GM19193 (cell line): ENCODE measurements around the gene ZSCAN12.

ENCODE experiments used
- POLR2A ChIP-seq: IDR thresholded peaks from 4 replicates; pipeline ENCODE4 v1.6.1; 2011; ENCODE audit not compliant: insufficient read depth, insufficient read length; ENCODE audit errors: extremely low read depth

Gene ZSCAN12

GRCh38 chr6:28370440-28370839 lies 29.1 kb downstream of the ZSCAN12 start:
- TF ChIP-seq POLR2A = no peak

GRCh38 chr6:28369463-28369862 lies 30.1 kb downstream of the ZSCAN12 start:
- TF ChIP-seq POLR2A = no peak

GRCh38 chr6:28368522-28368921 lies 31.0 kb downstream of the ZSCAN12 start:
- TF ChIP-seq POLR2A = no peak

- no peak for TF ChIP-seq POLR2A
Observed at GRCh38 chr6:28360961-28361360, 38.6 kb downstream of the ZSCAN12 start.

- TF ChIP-seq POLR2A = no peak
Observed at GRCh38 chr6:28357036-28357435, 42.5 kb downstream of the ZSCAN12 start.

- no peak for TF ChIP-seq POLR2A
Observed at GRCh38 chr6:28356666-28357020, 42.9 kb downstream of the ZSCAN12 start.

DNA sequence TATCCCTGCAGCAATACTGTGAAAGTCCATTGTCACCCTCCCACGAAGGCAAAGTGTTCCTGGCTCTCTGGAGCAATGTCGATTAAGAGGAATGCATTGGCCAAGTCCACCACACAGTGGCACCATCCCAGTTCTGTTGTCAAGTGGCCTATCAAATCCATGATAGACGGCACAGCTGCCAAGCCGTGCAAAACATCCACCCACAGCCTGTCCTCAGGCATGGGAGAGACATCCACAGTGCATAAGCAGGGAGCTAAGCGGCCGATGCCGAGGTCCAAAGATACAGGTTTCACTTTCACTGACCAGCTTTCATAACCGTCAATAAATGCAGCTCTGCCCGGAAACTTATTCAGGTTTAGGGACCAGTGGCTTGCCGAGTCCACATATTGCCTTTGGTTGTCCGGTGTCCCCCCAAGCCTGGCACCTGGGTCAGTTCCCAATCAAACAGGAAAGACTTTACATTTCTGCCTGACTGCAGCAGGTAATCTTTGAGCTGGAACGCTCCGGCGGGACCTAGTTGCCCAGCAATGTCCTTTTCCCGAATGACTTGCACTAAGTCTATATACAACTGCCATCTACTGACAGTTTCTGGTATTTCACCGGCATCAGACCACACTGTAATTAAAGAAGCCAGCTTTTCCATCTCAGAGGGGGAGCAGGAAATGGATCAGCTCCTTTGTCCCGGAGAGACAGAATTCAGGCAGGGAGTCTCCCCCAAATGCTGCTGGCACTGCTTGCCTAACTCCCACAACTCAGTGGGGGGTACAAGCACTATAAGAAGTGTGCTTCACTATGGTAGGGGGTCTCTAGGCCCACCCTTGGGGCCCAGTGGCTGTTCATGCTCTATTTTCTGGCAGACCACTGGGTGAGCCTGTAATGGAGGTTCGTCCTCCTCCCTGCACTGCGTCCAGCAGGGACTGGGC lies 43.5 kb downstream of the ZSCAN12 start:
- no peak for TF ChIP-seq POLR2A

DNA sequence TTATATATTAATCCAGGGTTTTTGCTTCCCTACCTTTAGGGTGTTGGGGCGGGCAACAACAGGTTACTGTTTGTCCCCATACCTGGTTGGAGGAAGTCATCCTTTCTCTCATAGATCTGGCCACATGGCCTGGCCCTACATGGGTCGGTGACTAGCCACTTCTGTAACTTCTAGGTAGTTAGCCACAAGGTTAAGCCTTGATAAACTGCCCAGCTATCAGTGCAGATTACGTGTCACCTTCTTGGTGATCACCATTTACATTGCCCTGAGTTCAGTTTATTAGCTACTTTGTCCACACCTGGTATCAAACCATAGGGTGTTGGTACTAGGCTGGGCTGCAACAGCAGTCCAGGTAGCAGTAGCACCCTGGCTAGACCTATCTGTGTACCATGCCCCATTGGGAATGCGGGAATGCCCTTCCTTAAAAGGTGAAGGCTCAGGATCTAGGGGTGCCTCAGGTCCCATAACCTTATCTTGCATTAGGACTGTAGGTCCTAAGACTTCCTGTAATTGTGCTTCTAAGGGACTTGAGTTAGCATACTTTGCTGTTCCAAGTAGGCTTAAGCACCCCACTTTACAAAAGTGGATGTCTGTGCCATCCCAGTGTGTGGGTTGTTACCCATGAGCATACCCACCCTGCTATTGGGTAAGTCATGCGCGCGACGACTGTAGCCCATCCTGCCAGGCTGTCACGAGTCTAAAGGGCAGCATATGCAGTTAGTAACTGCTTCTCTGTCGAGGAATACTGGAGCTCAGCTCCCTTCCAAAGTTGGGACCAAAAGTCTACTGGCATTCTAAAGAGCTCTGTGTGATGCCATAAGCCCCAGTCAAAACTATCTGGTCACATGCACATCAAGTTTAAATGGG lies 44.6 kb downstream of the ZSCAN12 start:
- no peak for TF ChIP-seq POLR2A

DNA sequence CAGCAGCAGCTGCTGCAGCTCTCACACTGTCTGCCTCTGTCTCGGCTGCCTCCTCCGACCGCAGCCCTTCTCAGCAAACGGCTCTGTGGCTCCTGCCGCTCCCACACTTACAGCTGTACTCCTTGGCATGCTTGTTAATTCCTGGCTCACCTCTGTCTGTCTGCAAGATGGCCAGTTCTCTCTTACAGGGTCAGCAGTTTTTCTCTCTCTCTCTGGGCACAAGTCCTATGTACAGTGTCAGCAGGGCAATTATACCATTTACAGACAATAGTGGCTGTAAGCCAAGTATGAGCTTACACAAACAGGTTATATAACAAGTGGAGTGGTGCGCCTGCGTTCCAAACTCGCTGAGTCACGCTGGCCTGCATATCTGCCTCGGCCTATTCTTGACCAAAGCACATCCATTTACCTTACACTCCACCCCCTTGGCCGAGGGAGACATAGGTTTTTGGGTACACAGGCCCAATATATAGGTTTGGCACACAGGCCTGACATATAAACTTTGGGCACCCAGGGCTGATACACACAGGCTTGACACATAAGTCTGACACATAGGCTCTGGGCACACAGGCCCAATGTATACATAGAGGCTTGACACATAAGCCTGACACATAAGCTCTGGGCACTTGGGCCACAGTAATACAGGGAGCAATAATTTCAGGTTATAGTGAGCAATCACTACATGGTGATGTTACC lies 45.4 kb downstream of the ZSCAN12 start:
- TF ChIP-seq POLR2A = no peak

GRCh38 chr6:28353356-28353755 lies 46.2 kb downstream of the ZSCAN12 start:
- no peak for TF ChIP-seq POLR2A

GRCh38 chr6:28351493-28351925 lies 48.0 kb downstream of the ZSCAN12 start:
- TF ChIP-seq POLR2A = no peak

DNA sequence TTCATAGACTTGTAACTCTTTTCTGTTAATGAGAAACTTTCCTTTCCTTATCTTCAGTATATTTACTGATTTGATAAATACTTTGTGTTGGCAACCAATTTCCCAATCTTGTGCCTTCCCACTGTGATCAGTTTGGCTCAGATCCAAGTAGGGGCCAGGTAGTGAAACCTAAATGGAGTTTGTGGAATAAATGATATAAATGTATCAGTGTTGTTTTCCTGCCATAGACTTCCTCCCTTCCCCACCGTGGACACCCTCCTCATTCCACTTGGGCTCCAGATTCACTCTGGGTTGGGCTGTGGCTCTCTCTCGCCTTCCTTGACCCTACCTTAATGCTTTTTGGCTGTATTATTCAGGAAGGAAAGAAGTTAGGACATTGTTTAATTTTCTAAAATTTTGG lies 48.5 kb downstream of the ZSCAN12 start:
- no peak for TF ChIP-seq POLR2A

GRCh38 chr6:28349892-28350737 lies 49.4 kb downstream of the ZSCAN12 start, which contains the start of gene ZKSCAN3:
Gene ZKSCAN3 (plus strand): TSS chr6:28349947. CDS start chr6:28359587, 9,640 bp downstream.
- peak; percentile 84 for TF ChIP-seq POLR2A

DNA sequence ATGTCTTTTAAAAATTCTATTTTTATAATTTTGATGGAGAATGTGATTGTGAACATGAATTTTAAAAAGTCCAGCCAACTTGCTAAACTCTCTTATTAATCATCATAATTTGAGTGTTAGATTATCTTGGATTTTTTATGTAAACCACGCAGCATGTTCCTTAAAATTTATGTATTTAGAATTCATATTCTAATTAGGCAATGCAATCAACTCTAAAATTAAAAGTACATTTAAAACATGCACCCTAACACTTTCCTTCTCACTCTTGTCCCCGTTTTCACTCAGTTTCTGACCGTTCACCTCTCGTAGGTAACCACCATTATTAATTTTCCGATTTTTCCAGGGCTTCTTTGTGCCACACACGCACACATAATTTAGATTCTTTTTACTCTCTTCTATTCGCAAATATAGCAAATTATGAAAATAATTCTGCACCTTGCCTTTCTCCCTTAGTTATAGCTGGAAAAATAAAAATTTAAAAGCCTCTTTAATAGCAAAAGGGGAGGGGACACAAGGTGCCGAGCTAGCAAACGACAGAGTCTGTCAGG lies 50.1 kb downstream of the ZSCAN12 start:
- TF ChIP-seq POLR2A = no peak

DNA sequence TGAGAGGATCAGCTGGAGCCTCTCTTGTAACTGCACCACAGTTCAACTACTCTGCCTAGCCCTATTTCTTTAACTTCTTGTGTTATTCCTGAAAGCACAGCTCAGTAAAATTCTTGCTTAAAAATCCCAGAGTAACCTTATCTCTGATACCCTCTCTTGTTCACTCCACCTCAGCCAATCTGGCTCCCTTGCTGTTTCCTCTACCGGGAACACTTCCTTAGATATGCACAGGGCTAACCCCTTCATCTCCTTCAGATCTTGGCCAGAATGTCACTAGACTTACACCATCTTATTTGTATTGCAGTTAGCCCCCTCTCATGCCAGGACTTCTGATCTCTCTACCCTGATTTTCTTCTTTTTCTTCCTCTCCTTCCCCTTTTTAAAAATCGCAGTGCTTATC lies 52.4 kb downstream of the ZSCAN12 start:
- no peak for TF ChIP-seq POLR2A

DNA sequence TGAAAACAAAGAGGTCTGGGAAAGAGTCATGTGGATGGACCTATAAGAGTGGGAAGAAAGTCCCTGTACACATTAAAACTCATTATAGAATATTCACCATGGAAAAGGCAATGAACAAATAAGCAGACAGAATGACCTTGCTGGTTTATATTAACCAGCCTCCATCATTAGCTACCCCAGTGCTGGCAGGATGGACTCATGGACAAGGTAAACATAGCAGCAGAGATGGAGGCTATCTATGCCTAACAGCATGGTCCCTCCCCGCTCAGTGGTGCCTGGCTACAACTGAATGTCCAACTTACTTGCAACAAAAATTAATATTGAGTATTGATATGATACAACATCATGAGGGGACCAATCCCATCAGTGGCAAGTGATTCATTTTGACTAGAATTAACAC lies 54.3 kb downstream of the ZSCAN12 start:
- TF ChIP-seq POLR2A = no peak
